ENCODE results near the gene ZWILCH. TPM values are rescaled to one million over a fixed set of nuclear protein-coding genes. Genes with fewer than 3 reads are reported as not detected.

ZWILCH gene
- total and polyA plus RNA-seq, 9 of the 15 experiments (the other 6 are each of a cell fraction or from before 2014, with no cell fraction given) = 32.8 to 94.2 (median 52.1) TPM

DNA sequence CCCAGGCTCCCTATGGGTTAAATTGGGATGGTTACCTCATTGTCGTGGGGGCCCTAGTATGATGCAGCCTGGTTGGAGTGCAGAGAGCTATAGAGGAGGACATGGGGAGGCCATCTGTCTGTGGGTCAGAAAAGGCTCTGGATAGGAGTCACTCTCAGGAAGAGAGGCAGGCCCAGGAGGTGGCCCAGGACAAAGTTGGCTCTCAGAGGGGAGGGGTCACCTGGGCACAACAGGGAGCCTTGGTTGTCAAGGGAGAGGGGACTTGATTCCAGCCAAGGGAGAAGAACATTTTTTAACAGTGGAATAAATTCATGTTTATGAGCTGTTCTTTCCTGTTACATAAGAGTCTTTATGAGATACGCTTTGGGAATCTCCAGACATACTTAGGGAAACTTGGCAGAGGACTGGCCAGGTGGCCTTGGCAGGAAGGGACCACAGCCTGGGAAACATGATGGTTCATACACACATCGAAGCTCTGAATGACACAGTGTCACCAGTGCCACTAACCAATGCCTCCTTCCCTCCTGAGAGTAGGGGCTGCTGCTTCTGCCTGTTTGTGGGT is 88.2 kb downstream of the ZWILCH start:
- WGBS (ENCODE audit: insufficient coverage, low coverage, missing lambda C conversion rate) = 66% methylated on average over 3 of the region's 3 CpGs
- Histone ChIP-seq H3K9me3 (replicated peaks; ENCODE audit: control insufficient read depth, insufficient read depth, low read depth, low read length) (no peaks in the 10 kb centered on the region), H3K9ac (ENCODE audit: insufficient read depth in 1 of 2, low read depth in 2 of 2, low read length in 2 of 2) (peak overlapping the region in 1 of 2 experiments; percentile 49; a peak in 2 of 4 replicates), H3K27ac (ENCODE audit: extremely low read depth, low read depth, low read length) (peak overlapping the region; percentile 10; the same call in 1 of the 3 replicates), H3K79me2 (ENCODE audit: control insufficient read depth, insufficient read depth, low read length) (peaks cover 98% of the 10 kb centered on the region), H3K4me2 (ENCODE audit: insufficient read depth, low read length) (no peak overlapping the region), H2AFZ (ENCODE audit: low read depth, low read length) (no peak overlapping the region), H4K20me1 (replicated peaks; ENCODE audit: control insufficient read depth, insufficient read depth, low read length) (peaks cover 68% of the 10 kb centered on the region), H3K4me1 (replicated peaks in 1 of 2; ENCODE audit: control insufficient read depth in 2 of 2, insufficient read depth in 2 of 2, low read length in 2 of 2) (peaks cover 31 to 43% of the 10 kb centered on the region in 2 experiments; a peak in 4 of 5 replicates), H3K36me3 (ENCODE audit: control insufficient read depth, insufficient read depth, low read length) (peaks cover 92% of the 10 kb centered on the region), H3K9me1 (ENCODE audit: control insufficient read depth, insufficient read depth, low read length) (peaks cover 36% of the 10 kb centered on the region), H3K4me3 (no peak overlapping the region), H3K27me3 (ENCODE audit: control insufficient read depth in 2 of 2, insufficient read depth in 2 of 2, low read length in 2 of 2) (no peaks in the 10 kb centered on the region)
- TF ChIP-seq ZNF12 (CRISPR knock-in tag; IDR thresholded peaks at IDR 0.05) = no peak
- TF ChIP-seq BACH1 (tag; IDR thresholded peaks at IDR 0.05) = no peak
- no peak for TF ChIP-seq KLF1 (tag; IDR thresholded peaks at IDR 0.05)
- 0 out of 2 replicates have a peak, but pooled peaks have one; percentile 0 for TF ChIP-seq POLR2A (conservative IDR thresholded peaks at IDR 0.05)
- no peak for TF ChIP-seq L3MBTL2 (IDR thresholded peaks at IDR 0.05)
- TF ChIP-seq ZNF507 (tag; conservative IDR thresholded peaks at IDR 0.05) = no peak
- TF ChIP-seq TOE1 (IDR thresholded peaks at IDR 0.05; ENCODE audit: borderline replicate concordance) = no peak
- TF ChIP-seq TOE1 (CRISPR knock-in tag; IDR thresholded peaks at IDR 0.05; ENCODE audit: borderline replicate concordance, low read depth) = no peak
- no peak for TF ChIP-seq MCM3 (IDR thresholded peaks at IDR 0.05)
- no peak for TF ChIP-seq YBX1 (IDR thresholded peaks at IDR 0.05)
- POLR2A ChIA-PET = interaction anchor here (0.7 to 2.3 kb wide), 6 partner anchors 11 to 341 kb away, joined by 3 to 14 read pairs (median 4); no protein-coding TSS in a partner anchor
- FAIRE-seq = no peak
- ATAC-seq = no peak; the same call in 2 of the 3 replicates
- BruUV-seq (replicated peaks) = no TSS peak
- no peak for DNase-seq (ENCODE audit: extremely low read depth in 1 of 4, low spot score in 3 of 4)
- intact Hi-C loops (cut with micrococcal nuclease) = no loop called here
- in situ Hi-C loops (cut with MboI) = loop anchor here (10.0 kb wide), 1 partner anchor 262 kb away; no protein-coding TSS in a partner anchor
- CTCF ChIA-PET (ENCODE audit: low intra/inter-chr PET ratio) = no interaction called here
